ENCODE results near the gene TBL1X.

GRCh38 chrX:9606971-9607370 lies 142.1 kb downstream of the TBL1X start:
- TF ChIP-seq CTCF (IDR thresholded peaks at IDR 0.05) (no peak), POLR2A (IDR thresholded peaks at IDR 0.05) (no peak)
